Endodermal cell (in vitro differentiated cells): Measurements from ENCODE around the gene ACAP1. TPM values are rescaled to one million over a fixed set of nuclear protein-coding genes. Genes with fewer than 3 reads are reported as not detected.

Experiments
- DNase-seq: peaks from one replicate; pipeline ENCODE4 v3.0.0-alpha.2; 2017
- H3K27ac ChIP-seq: 2 replicates; pipeline ENCODE4 v1.5.1; 2013; ENCODE audit warnings: mild to moderate bottlenecking, low read depth, low read length, moderate library complexity
- H3K27me3 ChIP-seq: 2 replicates; pipeline ENCODE4 v1.6.1; 2013; ENCODE audit warnings: mild to moderate bottlenecking, low read length, moderate library complexity; ENCODE audit not compliant: insufficient read depth, control insufficient read depth, poor library complexity, severe bottlenecking
- H3K36me3 ChIP-seq: 2 replicates; pipeline ENCODE4 v1.7.0; 2013; ENCODE audit warnings: mild to moderate bottlenecking, low read length, moderate library complexity; ENCODE audit not compliant: control insufficient read depth, insufficient read depth
- H3K4me1 ChIP-seq: one replicate; pipeline ENCODE4 v1.7.0; 2013; ENCODE audit warnings: low read length; ENCODE audit not compliant: control insufficient read depth, insufficient read depth
- H3K4me3 ChIP-seq: 2 replicates; pipeline ENCODE4 v1.5.1; 2013; ENCODE audit warnings: mild to moderate bottlenecking, low read length, moderate library complexity
- H3K9ac ChIP-seq: 2 replicates; pipeline ENCODE4 v1.6.1; 2013; ENCODE audit warnings: mild to moderate bottlenecking, low read length, moderate library complexity; ENCODE audit not compliant: poor library complexity, severe bottlenecking; ENCODE audit errors: extremely low read depth
- H3K9me3 ChIP-seq: 2 replicates; pipeline ENCODE4 v1.6.1; 2013; ENCODE audit warnings: mild to moderate bottlenecking, low read length, moderate library complexity; ENCODE audit not compliant: control insufficient read depth
- H3K27ac Mint-ChIP-seq: 2 replicates; pipeline ENCODE4 v1.8.0; 2020; ENCODE audit warnings: mixed read lengths
- H3K27me3 Mint-ChIP-seq: 2 replicates; pipeline ENCODE4 v1.8.0; 2021; ENCODE audit warnings: mild to moderate bottlenecking, mixed read lengths; ENCODE audit not compliant: insufficient read depth
- H3K36me3 Mint-ChIP-seq: 2 replicates; pipeline ENCODE4 v1.8.0; 2020; ENCODE audit warnings: low read depth, mixed read lengths
- H3K4me1 Mint-ChIP-seq: 2 replicates; pipeline ENCODE4 v1.8.0; 2020; ENCODE audit warnings: mixed read lengths
- H3K4me3 Mint-ChIP-seq: 2 replicates; pipeline ENCODE4 v1.8.0; 2020; ENCODE audit warnings: mild to moderate bottlenecking, moderate library complexity, mixed read lengths
- H3K9me3 Mint-ChIP-seq: 2 replicates; pipeline ENCODE4 v1.8.0; 2020; ENCODE audit warnings: mild to moderate bottlenecking, mixed read lengths
- WGBS, 2 experiments: methylation state at CpG; one replicate each; pipeline versions ENCODE4 v1.1.5 to v1.1.7; 2013; ENCODE audit warnings: missing lambda C conversion rate in 2 of 2, mixed read lengths in 1 of 2; ENCODE audit not compliant: insufficient coverage in 1 of 2, insufficient read length in 1 of 2; 5-methylcytosine and 5-hydroxymethylcytosine counted together
- total RNA-seq, 2 donors: library from RNA; stranded (reverse); fragmentation: NEBNext Ultra II Directional in 1 of 2; extraction: Animal tissue kit (Norgen Biotek cat#: 25700) in 1 of 2; gene quantifications; 2 replicates in 1 of 2; 3 replicates in 1 of 2; pipeline ENCODE4 v1.2.1, GENCODE V29; 2021
- TF ChIP-seq, protein P1 (sequence below): fragments of 200-600 bp; sonication (generic); conservative IDR thresholded peaks from 2 replicates; pipeline ENCODE4 v1.5.0; 2021; ENCODE audit warnings: antibody characterized with exemption, mild to moderate bottlenecking

ACAP1 gene
- total RNA-seq, 2 donors from 2014 or later = 4.5 to 8.4 TPM

DNA sequence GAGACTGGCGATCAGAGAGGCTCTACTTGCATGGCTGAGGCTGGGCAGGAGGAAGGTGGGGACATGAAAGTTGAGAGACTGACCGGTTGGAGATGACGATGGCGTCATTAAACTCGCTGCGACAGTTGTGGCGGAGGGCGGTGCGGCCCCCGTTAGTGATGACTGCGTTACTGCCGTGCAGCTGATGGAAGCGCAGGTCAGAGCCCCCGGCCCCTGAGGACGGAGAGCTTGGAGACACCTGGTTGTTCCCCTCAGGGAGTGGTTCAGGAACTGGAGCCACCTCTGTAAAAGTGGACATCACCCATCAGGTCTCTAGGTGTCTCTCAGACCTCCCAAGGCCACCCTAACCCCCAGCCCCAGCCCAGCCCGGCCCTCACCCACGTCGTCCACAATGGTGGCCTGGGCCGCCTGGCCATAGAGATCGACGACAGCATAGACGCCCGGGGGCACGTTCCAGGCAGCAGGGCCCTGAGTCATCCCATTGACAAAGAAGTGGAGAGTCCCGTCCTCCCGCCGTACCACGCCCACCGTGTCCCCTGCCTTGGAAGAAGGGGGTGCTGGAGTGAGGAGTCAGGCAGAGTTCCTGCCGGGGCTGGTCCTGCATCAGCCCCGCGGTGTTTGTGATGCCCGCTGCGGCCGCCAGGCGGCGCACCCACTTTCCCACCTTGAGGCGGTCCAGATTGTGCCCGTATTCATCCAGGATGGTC, 12.4 kb upstream of the ACAP1 start:
- H3K9ac ChIP-seq = no peak overlapping the region
- H3K27me3 Mint-ChIP-seq = no peaks in the 10 kb centered on the region
- H3K9me3 ChIP-seq = no peaks in the 10 kb centered on the region
- H3K4me3 Mint-ChIP-seq = no peak overlapping the region
- H3K27ac Mint-ChIP-seq = peak overlapping the region; percentile 70
- DNase-seq = peak; percentile 97
- no peaks in the 10 kb centered on the region for H3K9me3 Mint-ChIP-seq
- H3K4me1 Mint-ChIP-seq = peaks cover 10% of the 10 kb centered on the region
- H3K27ac ChIP-seq = no peak overlapping the region
- peaks cover 48% of the 10 kb centered on the region for H3K36me3 Mint-ChIP-seq
- H3K4me1 ChIP-seq = no peaks in the 10 kb centered on the region
- peaks cover 51% of the 10 kb centered on the region for H3K36me3 ChIP-seq
- 75 to 86% methylated on average over 20 to 39 of the region's 39 CpGs for WGBS, 2 experiments
- TF ChIP-seq, protein P1, sequence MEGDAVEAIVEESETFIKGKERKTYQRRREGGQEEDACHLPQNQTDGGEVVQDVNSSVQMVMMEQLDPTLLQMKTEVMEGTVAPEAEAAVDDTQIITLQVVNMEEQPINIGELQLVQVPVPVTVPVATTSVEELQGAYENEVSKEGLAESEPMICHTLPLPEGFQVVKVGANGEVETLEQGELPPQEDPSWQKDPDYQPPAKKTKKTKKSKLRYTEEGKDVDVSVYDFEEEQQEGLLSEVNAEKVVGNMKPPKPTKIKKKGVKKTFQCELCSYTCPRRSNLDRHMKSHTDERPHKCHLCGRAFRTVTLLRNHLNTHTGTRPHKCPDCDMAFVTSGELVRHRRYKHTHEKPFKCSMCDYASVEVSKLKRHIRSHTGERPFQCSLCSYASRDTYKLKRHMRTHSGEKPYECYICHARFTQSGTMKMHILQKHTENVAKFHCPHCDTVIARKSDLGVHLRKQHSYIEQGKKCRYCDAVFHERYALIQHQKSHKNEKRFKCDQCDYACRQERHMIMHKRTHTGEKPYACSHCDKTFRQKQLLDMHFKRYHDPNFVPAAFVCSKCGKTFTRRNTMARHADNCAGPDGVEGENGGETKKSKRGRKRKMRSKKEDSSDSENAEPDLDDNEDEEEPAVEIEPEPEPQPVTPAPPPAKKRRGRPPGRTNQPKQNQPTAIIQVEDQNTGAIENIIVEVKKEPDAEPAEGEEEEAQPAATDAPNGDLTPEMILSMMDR = peak; percentile 94
- no peaks in the 10 kb centered on the region for H3K27me3 ChIP-seq
- no peak overlapping the region for H3K4me3 ChIP-seq

DNA sequence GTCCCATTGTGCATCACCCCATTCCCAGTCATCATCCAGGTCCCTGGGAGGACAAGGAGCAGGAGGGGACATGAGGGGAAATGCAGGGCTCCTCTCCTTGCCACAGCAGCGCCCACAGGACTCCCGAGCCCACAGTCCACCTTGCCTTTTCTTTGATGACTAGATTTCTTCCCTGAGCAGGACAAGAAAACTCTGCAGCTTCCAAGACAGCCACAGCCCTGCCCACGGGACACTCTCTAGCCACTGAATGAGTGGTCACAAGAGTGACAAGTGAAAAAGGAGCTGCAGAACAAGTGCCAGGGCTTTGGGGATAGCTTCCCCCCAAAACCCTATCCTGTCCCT, 11.9 kb upstream of the ACAP1 start:
- no peak overlapping the region for H3K27ac ChIP-seq
- peaks cover 48% of the 10 kb centered on the region for H3K36me3 ChIP-seq
- TF ChIP-seq, protein P1 = no peak

DNA sequence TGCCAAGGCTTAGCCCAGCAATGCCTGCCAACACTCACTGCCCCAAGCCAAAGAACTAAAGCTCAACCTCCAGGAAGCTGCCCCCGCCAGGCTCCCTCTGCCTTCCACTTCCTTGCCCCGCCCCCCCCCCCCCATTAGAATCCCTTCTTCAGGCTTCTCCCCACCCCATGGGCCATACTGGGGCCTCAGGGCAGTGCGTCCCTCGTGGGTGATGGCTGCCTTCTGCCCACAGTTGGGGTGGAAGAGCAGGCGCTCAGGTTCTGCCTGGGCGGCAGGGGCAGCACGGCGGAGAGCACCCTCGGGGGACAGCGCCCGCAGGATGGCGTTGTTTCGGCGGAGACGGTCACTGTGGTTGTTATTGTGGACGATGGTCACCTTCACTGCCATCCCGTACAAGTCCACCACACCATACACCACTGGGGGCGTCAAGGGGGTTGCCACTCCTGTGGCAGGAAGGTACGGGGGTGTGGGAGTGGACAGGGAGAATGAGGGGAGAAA, 11.2 kb upstream of the ACAP1 start:
- Mint-ChIP-seq H3K36me3 (peaks cover 44% of the 10 kb centered on the region), H3K27ac (no peak overlapping the region), H3K4me1 (peaks cover 10% of the 10 kb centered on the region), H3K27me3 (no peaks in the 10 kb centered on the region), H3K9me3 (no peaks in the 10 kb centered on the region), H3K4me3 (no peak overlapping the region)
- no peaks in the 10 kb centered on the region for H3K4me1 ChIP-seq
- no peak overlapping the region for H3K27ac ChIP-seq
- no peaks in the 10 kb centered on the region for H3K9me3 ChIP-seq
- H3K9ac ChIP-seq = no peak overlapping the region
- H3K4me3 ChIP-seq = no peak overlapping the region
- no peaks in the 10 kb centered on the region for H3K27me3 ChIP-seq
- WGBS, 2 experiments = 97 to 100% methylated on average over 1 to 17 of the region's 19 CpGs
- no peak for DNase-seq
- H3K36me3 ChIP-seq = peaks cover 48% of the 10 kb centered on the region
- TF ChIP-seq, protein P1 = no peak

More for the DNA sequence above, 11.9 kb upstream of the ACAP1 start:
- Histone ChIP-seq H3K4me1 (no peaks in the 10 kb centered on the region), H3K27me3 (no peaks in the 10 kb centered on the region), H3K9ac (no peak overlapping the region), H3K9me3 (no peaks in the 10 kb centered on the region), H3K4me3 (no peak overlapping the region)
- peak overlapping the region; percentile 70 for H3K27ac Mint-ChIP-seq
- H3K9me3 Mint-ChIP-seq = no peaks in the 10 kb centered on the region
- peaks cover 45% of the 10 kb centered on the region for H3K36me3 Mint-ChIP-seq
- no peak for DNase-seq
- H3K4me1 Mint-ChIP-seq = peaks cover 10% of the 10 kb centered on the region
- no peaks in the 10 kb centered on the region for H3K27me3 Mint-ChIP-seq
- H3K4me3 Mint-ChIP-seq = no peak overlapping the region
- WGBS, 2 experiments = 89 to 92% methylated on average over 2 to 3 of the region's 3 CpGs
